ENCODE measurements around the gene SUMO3. TPM values are rescaled to one million over a fixed set of nuclear protein-coding genes. Genes with fewer than 3 reads are reported as not detected.

Gene SUMO3
- total RNA-seq, 1 experiment from 2014 or later: 41.4 TPM

- peaks cover 8% of the 10 kb centered on the region for H3K36me3 ChIP-seq (ENCODE audit: control insufficient read depth, insufficient read depth, low read length)
- ChIA-PET POLR2A (no interaction called here), CTCF (no interaction called here)
- ATAC-seq (no peak), DNase-seq (ENCODE audit: low read depth, low spot score) (no peak)
- no peak overlapping the region for H3K27ac ChIP-seq (ENCODE audit: low read length)
- in situ Hi-C loops (cut with HindIII; ENCODE audit: low pct_unique_long_range_greater_than_20kb, low sequenced_read_pairs) (no loop called here), intact Hi-C loops (cut with micrococcal nuclease; ENCODE audit: unreplicated experiment) (no loop called here)
- TF ChIP-seq, protein P1, sequence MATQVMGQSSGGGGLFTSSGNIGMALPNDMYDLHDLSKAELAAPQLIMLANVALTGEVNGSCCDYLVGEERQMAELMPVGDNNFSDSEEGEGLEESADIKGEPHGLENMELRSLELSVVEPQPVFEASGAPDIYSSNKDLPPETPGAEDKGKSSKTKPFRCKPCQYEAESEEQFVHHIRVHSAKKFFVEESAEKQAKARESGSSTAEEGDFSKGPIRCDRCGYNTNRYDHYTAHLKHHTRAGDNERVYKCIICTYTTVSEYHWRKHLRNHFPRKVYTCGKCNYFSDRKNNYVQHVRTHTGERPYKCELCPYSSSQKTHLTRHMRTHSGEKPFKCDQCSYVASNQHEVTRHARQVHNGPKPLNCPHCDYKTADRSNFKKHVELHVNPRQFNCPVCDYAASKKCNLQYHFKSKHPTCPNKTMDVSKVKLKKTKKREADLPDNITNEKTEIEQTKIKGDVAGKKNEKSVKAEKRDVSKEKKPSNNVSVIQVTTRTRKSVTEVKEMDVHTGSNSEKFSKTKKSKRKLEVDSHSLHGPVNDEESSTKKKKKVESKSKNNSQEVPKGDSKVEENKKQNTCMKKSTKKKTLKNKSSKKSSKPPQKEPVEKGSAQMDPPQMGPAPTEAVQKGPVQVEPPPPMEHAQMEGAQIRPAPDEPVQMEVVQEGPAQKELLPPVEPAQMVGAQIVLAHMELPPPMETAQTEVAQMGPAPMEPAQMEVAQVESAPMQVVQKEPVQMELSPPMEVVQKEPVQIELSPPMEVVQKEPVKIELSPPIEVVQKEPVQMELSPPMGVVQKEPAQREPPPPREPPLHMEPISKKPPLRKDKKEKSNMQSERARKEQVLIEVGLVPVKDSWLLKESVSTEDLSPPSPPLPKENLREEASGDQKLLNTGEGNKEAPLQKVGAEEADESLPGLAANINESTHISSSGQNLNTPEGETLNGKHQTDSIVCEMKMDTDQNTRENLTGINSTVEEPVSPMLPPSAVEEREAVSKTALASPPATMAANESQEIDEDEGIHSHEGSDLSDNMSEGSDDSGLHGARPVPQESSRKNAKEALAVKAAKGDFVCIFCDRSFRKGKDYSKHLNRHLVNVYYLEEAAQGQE (IDR thresholded peaks at IDR 0.05; ENCODE audit: insufficient read depth in 1 of 2, low read depth in 2 of 2, low read length in 1 of 2): no peak
- TF ChIP-seq POLR2AphosphoS5 (IDR thresholded peaks at IDR 0.05; ENCODE audit: low read depth, low read length): no peak
- no peak for TF ChIP-seq SIN3A (IDR thresholded peaks at IDR 0.05; ENCODE audit: borderline replicate concordance, insufficient read depth, low read depth, low read length)
- TF ChIP-seq, protein P2, sequence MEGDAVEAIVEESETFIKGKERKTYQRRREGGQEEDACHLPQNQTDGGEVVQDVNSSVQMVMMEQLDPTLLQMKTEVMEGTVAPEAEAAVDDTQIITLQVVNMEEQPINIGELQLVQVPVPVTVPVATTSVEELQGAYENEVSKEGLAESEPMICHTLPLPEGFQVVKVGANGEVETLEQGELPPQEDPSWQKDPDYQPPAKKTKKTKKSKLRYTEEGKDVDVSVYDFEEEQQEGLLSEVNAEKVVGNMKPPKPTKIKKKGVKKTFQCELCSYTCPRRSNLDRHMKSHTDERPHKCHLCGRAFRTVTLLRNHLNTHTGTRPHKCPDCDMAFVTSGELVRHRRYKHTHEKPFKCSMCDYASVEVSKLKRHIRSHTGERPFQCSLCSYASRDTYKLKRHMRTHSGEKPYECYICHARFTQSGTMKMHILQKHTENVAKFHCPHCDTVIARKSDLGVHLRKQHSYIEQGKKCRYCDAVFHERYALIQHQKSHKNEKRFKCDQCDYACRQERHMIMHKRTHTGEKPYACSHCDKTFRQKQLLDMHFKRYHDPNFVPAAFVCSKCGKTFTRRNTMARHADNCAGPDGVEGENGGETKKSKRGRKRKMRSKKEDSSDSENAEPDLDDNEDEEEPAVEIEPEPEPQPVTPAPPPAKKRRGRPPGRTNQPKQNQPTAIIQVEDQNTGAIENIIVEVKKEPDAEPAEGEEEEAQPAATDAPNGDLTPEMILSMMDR (IDR thresholded peaks at IDR 0.05): no peak
- no peak for TF ChIP-seq TCF7L2 (IDR thresholded peaks at IDR 0.05; ENCODE audit: low read depth, low read length)
- no TSS peak for BruUV-seq (replicated peaks)
- H3K27me3 ChIP-seq (ENCODE audit: control insufficient read depth, insufficient read depth, low read length): no peaks in the 10 kb centered on the region
- H3K4me3 ChIP-seq (ENCODE audit: low read depth in 2 of 2, low read length in 2 of 2): no peak overlapping the region
- no peaks in the 10 kb centered on the region for H3K9me3 ChIP-seq (ENCODE audit: control insufficient read depth, insufficient read depth, low read depth, low read length)
- peaks cover 3% of the 10 kb centered on the region for H3K4me1 ChIP-seq (ENCODE audit: control insufficient read depth, insufficient read depth, low read length)
Observed at GRCh38 chr21:44856131-44856530, 38.3 kb upstream of the SUMO3 start.

DNA sequence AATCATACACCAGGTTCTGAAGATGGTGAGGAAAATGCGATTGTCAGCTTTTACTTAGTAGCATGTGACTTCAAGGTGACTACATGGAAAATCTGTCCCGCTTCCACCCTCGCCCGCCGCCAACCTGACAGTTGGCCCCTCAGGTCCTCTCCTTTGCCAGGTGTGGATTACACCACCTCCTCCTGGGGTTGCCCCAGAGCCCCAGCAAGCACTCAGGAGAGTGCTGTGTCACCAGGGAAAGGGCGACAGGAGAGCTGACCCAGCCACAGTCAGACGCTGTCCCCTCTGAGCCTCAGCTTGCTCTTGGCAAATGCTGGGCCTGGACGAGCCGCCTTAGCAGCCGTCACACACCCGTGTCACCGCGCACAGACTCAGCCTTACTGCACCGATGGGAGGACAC is 37.7 kb upstream of the SUMO3 start:
- Histone ChIP-seq H3K4me3 (ENCODE audit: low read depth in 2 of 2, low read length in 2 of 2) (no peak overlapping the region), H3K27me3 (ENCODE audit: control insufficient read depth, insufficient read depth, low read length) (no peaks in the 10 kb centered on the region), H3K4me1 (ENCODE audit: control insufficient read depth, insufficient read depth, low read length) (peaks cover 3% of the 10 kb centered on the region), H3K9me3 (ENCODE audit: control insufficient read depth, insufficient read depth, low read depth, low read length) (no peaks in the 10 kb centered on the region), H3K27ac (ENCODE audit: low read length) (no peak overlapping the region), H3K36me3 (ENCODE audit: control insufficient read depth, insufficient read depth, low read length) (peaks cover 10% of the 10 kb centered on the region)
- intact Hi-C loops (cut with micrococcal nuclease; ENCODE audit: unreplicated experiment) (no loop called here), in situ Hi-C loops (cut with HindIII; ENCODE audit: low pct_unique_long_range_greater_than_20kb, low sequenced_read_pairs) (no loop called here)
- ATAC-seq: no peak
- BruUV-seq (replicated peaks): no TSS peak
- no peak for TF ChIP-seq SIN3A (IDR thresholded peaks at IDR 0.05; ENCODE audit: borderline replicate concordance, insufficient read depth, low read depth, low read length)
- TF ChIP-seq TCF7L2 (IDR thresholded peaks at IDR 0.05; ENCODE audit: low read depth, low read length): no peak
- no peak for TF ChIP-seq POLR2AphosphoS5 (IDR thresholded peaks at IDR 0.05; ENCODE audit: low read depth, low read length)
- TF ChIP-seq, protein P1 (IDR thresholded peaks at IDR 0.05; ENCODE audit: insufficient read depth in 1 of 2, low read depth in 2 of 2, low read length in 1 of 2): no peak
- TF ChIP-seq, protein P2 (IDR thresholded peaks at IDR 0.05): no peak
- POLR2A ChIA-PET: interaction anchor here (0.6 kb wide), 1 partner anchor 38 kb away, joined by 3 read pairs; no protein-coding TSS in a partner anchor
- no peak for DNase-seq (ENCODE audit: low read depth, low spot score)
- CTCF ChIA-PET: no interaction called here

Data from Panc1 (cell line).